SU-DHL-6 (cell line): ENCODE results near the gene RPTOR.

ENCODE experiments used
- H2AFZ ChIP-seq: fragments of 200-600 bp; sonication (generic); 2 replicates; pipeline ENCODE4 v1.6.1; 2014; ENCODE audit warnings: low read depth, mild to moderate bottlenecking, moderate library complexity, mixed read lengths, antibody characterized with exemption, low read length; ENCODE audit not compliant: severe bottlenecking
- H3F3A ChIP-seq: fragments of 200-600 bp; shearing (Covaris generic); 2 replicates; pipeline ENCODE4 v1.6.0; 2016; ENCODE audit warnings: antibody characterized with exemption, mild to moderate bottlenecking; ENCODE audit not compliant: insufficient read depth
- H3K27ac ChIP-seq: fragments of 200-600 bp; sonication (generic); 2 replicates; pipeline ENCODE4 v1.5.1; 2016; ENCODE audit warnings: low read depth, mild to moderate bottlenecking, low read length, moderate library complexity, mixed read lengths
- H3K27me3 ChIP-seq: fragments of 200-600 bp; sonication (generic), shearing (Covaris generic); 2 replicates; pipeline ENCODE4 v1.6.0; 2014; ENCODE audit warnings: mild to moderate bottlenecking, low read length
- H3K36me3 ChIP-seq: fragments of 200-600 bp; sonication (generic); 2 replicates; pipeline ENCODE4 v1.6.1; 2014; ENCODE audit warnings: mild to moderate bottlenecking, low read length, mixed read lengths
- H3K4me2 ChIP-seq: fragments of 300-600, 200-600 bp; shearing (Covaris generic), sonication (generic); 2 replicates; pipeline ENCODE4 v1.6.0; 2014; ENCODE audit warnings: low read length, low read depth, mild to moderate bottlenecking; ENCODE audit not compliant: poor library complexity, severe bottlenecking
- H3K4me3 ChIP-seq: fragments of 200-600 bp; sonication (generic); 2 replicates; pipeline ENCODE4 v1.5.1; 2014; ENCODE audit warnings: antibody characterized with exemption, low read length, mild to moderate bottlenecking, mixed read lengths; ENCODE audit not compliant: insufficient read depth, poor library complexity, severe bottlenecking
- H3K79me2 ChIP-seq: fragments of 200-600 bp; sonication (generic); 2 replicates; pipeline ENCODE4 v1.6.1; 2014; ENCODE audit warnings: mild to moderate bottlenecking, low read length, moderate library complexity; ENCODE audit not compliant: insufficient read depth
- H3K9ac ChIP-seq: fragments of 200-600 bp; sonication (generic); 2 replicates; pipeline ENCODE4 v1.7.0; 2014; ENCODE audit warnings: mild to moderate bottlenecking, low read length
- H3K9me2 ChIP-seq: fragments of 200-600 bp; sonication (generic); replicated peaks from 2 replicates; pipeline ENCODE4 v1.6.1; 2014; ENCODE audit warnings: low read length; ENCODE audit not compliant: insufficient read depth
- H3K9me3 ChIP-seq: fragments of 200-600 bp; sonication (generic); 2 replicates; pipeline ENCODE4 v1.6.1; 2014; ENCODE audit warnings: low read length, mixed read lengths; ENCODE audit not compliant: insufficient read depth
- H4K20me1 ChIP-seq: fragments of 200-600 bp; sonication (generic); 2 replicates; pipeline ENCODE4 v1.6.1; 2014; ENCODE audit warnings: low read depth, mild to moderate bottlenecking, antibody characterized with exemption, low read length, moderate library complexity, mixed read lengths
- EZH2phosphoT487 ChIP-seq: fragments of 200-600 bp; sonication (generic), shearing (Covaris generic); conservative IDR thresholded peaks from 2 replicates; pipeline ENCODE4 v1.6.1; 2018; ENCODE audit warnings: mild to moderate bottlenecking, antibody characterized with exemption, low read length, moderate library complexity, mixed read lengths
- TF ChIP-seq, protein P1 (sequence below): fragments of 200-600 bp; sonication (generic); IDR thresholded peaks from one replicate; pipeline ENCODE4 v1.5.1; 2017; ENCODE audit warnings: antibody characterized with exemption, mild to moderate bottlenecking, low read length, moderate library complexity; ENCODE audit not compliant: insufficient read depth, poor library complexity, severe bottlenecking

The RPTOR gene

DNA sequence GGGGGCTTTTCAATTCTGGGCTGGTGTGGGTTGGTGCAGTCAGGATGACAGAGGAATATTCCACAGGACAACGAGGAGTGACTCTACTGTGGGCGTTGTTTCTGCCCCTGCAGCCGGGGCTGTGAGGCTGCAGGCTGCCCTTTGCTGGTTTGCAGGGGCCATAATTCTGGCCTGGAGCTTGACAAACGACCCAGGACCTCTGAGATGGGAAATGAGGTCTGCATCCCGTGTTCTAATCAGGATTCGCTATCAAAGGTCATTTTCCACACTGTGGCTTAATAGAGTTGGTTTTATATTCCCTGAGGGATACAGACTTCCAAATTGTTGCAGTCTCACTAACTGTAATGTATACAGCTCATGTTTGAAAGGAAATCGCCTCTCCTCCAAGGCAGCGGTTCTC lies 180.9 kb downstream of the RPTOR start:
- no peaks in the 10 kb centered on the region for H3K9me2 ChIP-seq
- H3K79me2 ChIP-seq, result no peaks in the 10 kb centered on the region
- no peak overlapping the region for H3K4me2 ChIP-seq
- no peaks in the 10 kb centered on the region for H4K20me1 ChIP-seq
- no peak overlapping the region for H2AFZ ChIP-seq
- H3K9me3 ChIP-seq, result no peaks in the 10 kb centered on the region
- no peak overlapping the region for H3K4me3 ChIP-seq
- H3K27me3 ChIP-seq, result no peaks in the 10 kb centered on the region
- no peaks in the 10 kb centered on the region for H3K36me3 ChIP-seq
- H3F3A ChIP-seq, result no peaks in the 10 kb centered on the region
- H3K9ac ChIP-seq, result no peak overlapping the region
- TF ChIP-seq EZH2phosphoT487, result no peak
- TF ChIP-seq, protein P1, sequence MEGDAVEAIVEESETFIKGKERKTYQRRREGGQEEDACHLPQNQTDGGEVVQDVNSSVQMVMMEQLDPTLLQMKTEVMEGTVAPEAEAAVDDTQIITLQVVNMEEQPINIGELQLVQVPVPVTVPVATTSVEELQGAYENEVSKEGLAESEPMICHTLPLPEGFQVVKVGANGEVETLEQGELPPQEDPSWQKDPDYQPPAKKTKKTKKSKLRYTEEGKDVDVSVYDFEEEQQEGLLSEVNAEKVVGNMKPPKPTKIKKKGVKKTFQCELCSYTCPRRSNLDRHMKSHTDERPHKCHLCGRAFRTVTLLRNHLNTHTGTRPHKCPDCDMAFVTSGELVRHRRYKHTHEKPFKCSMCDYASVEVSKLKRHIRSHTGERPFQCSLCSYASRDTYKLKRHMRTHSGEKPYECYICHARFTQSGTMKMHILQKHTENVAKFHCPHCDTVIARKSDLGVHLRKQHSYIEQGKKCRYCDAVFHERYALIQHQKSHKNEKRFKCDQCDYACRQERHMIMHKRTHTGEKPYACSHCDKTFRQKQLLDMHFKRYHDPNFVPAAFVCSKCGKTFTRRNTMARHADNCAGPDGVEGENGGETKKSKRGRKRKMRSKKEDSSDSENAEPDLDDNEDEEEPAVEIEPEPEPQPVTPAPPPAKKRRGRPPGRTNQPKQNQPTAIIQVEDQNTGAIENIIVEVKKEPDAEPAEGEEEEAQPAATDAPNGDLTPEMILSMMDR, result no peak
- H3K27ac ChIP-seq, result no peak overlapping the region

DNA sequence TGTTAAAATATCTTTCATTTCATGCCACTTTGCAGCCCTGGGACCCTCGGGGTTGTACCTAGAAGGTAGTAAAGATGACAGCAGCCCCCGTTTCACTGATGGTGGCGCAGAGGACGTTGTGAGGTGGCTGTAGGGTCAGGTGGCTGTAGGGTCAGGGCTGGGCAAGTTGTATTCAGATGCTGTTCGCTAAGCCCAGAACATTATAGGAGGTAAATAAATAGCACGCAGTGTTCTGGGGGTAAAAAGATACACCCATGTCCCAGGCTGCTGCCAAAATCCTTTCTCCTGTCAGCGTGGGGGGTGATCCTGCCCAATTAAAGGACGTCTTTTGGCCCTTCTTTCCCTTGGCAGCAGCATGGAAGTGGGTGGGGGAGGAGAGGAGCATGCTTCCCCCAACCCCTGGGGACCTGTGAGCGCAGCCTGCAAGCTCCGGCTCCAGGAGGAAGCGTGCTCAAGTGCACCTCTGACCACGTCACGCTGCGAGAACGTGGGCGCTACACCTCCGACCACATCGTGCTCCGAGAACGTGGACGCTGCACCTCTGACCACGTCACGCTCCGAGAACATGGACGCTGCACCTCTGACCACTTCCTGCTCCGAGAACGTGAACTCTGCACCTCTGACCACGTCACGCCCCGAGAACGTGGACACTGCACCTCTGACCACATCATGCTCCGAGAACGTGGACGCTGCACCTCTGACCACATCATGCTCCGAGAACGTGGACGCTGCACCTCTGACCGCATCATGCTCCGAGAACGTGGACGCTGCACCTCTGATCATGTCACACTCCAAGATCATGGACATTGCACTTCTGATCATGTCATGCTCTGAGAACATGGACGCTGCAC lies 182.1 kb downstream of the RPTOR start:
- TF ChIP-seq EZH2phosphoT487, result no peak
- TF ChIP-seq, protein P1, result no peak
- Histone ChIP-seq H3K27me3 (no peaks in the 10 kb centered on the region), H3K4me2 (no peak overlapping the region), H3K9ac (no peak overlapping the region), H3K27ac (no peak overlapping the region), H3K4me3 (no peak overlapping the region), H3F3A (no peaks in the 10 kb centered on the region), H3K79me2 (no peaks in the 10 kb centered on the region), H3K9me3 (no peaks in the 10 kb centered on the region), H2AFZ (no peak overlapping the region), H3K9me2 (no peaks in the 10 kb centered on the region), H4K20me1 (no peaks in the 10 kb centered on the region), H3K36me3 (no peaks in the 10 kb centered on the region; the same call in 1 of the 2 replicates)

DNA sequence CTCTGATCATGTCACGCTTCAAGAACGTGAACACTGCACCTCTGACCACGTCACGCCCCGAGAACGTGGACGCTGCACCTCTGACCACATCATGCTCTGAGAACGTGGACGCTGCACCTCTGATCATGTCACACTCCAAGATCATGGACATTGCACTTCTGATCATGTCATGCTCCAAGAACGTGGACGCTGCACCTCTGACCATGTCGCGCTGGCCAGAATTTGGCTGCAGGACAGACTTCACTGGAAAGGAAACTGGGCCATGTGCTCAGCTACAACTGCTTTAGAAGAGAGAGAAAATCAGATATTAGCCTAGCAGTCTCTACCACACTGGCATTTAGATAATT lies 182.7 kb downstream of the RPTOR start:
- H3K27ac ChIP-seq, result no peak overlapping the region
- H3K36me3 ChIP-seq, result no peaks in the 10 kb centered on the region; the same call in 1 of the 2 replicates
- no peak for TF ChIP-seq EZH2phosphoT487
- TF ChIP-seq, protein P1, result no peak
- no peaks in the 10 kb centered on the region for H3K79me2 ChIP-seq
- no peaks in the 10 kb centered on the region for H3F3A ChIP-seq
- H2AFZ ChIP-seq, result no peak overlapping the region
- H3K9ac ChIP-seq, result no peak overlapping the region
- H3K4me3 ChIP-seq, result no peak overlapping the region
- H3K9me3 ChIP-seq, result no peaks in the 10 kb centered on the region
- no peaks in the 10 kb centered on the region for H4K20me1 ChIP-seq
- no peak overlapping the region for H3K4me2 ChIP-seq
- no peaks in the 10 kb centered on the region for H3K27me3 ChIP-seq
- no peaks in the 10 kb centered on the region for H3K9me2 ChIP-seq
